HTR-8/SVneo (cell line): ENCODE results near the gene SUCNR1.

Experiments used
- DNase-seq: peaks from one replicate; pipeline ENCODE4 v3.0.0; 2011; ENCODE audit warnings: low spot score, mixed read lengths; ENCODE audit not compliant: insufficient read length
- FAIRE-seq: peaks from 2 replicates; lab custom pipeline; 2011; peaks lifted over from hg19 to GRCh38; lab: Jason Lieb, UNC

SUCNR1 gene

DNA sequence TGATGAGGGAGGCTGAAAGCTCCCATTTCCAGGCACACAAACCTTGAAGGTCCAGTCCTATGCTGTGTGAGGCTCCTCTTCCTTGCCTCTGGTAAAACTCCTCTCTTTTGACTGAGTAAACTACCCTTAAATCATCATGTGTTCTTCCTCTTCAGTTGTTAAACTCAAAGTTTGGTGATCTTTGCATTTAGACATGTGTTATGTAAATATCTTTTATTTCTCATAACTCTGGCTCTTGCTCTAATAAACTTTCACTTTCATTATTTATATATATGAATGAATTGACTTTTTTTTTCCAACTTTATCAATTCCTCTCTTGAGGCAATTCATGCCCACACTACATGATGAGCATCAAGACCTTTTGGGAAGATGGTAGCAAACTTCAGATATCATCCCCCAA is 26.6 kb downstream of the SUCNR1 start:
- DNase-seq (no peak), FAIRE-seq (no peak)

DNA sequence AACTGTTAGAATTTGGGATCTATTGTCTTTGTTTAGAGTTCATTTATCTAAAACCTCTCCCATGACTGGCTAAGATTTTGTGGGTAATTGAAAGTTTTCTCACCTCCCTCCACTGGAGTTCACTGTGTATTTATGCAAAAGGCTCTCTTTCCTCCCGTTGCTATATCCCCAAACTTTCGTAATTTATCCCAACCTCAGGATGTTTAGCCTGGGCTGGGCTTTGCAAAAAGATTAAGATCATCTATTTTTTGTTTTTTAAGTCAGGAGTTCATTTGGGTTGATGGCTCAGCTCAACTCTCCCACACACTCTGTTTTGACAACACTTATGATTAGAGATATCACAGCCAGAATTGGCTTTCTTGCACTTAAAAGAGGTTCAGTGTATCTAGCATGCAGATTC is 27.0 kb downstream of the SUCNR1 start:
- FAIRE-seq (no peak), DNase-seq (no peak)

GRCh38 chr3:151900884-151901643 is 27.6 kb downstream of the SUCNR1 start:
- FAIRE-seq = no peak
- DNase-seq = no peak

DNA sequence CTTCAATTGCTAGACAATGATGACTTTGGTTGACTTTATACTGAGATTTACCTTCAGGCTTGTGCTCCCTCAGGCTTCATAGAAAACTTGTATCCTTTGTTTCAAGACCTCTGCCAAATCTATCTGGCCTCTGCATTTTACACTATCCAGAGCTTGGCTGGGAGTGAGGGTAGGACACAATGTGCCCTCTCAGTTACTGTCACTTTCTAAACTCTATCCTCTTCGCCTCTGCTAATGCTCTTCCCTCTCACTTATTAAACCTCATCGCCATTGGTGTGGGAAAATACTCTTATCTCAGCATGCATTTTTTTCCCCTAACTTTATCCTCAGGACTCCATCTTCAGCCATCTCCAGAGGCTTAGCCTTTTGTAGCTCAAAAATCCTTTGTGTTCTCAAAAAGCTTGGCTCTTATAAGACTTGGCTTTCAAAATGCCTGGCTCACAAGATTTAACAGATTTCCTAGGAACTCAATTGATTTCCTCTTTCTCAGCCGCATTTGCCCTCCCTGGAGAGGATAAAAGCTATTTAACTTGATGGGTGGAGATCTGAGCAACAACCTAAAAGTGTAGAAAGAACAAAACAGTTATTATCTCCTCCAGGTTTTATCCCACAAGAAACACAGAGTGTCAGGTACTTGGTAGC is 28.3 kb downstream of the SUCNR1 start:
- no peak for FAIRE-seq

DNA sequence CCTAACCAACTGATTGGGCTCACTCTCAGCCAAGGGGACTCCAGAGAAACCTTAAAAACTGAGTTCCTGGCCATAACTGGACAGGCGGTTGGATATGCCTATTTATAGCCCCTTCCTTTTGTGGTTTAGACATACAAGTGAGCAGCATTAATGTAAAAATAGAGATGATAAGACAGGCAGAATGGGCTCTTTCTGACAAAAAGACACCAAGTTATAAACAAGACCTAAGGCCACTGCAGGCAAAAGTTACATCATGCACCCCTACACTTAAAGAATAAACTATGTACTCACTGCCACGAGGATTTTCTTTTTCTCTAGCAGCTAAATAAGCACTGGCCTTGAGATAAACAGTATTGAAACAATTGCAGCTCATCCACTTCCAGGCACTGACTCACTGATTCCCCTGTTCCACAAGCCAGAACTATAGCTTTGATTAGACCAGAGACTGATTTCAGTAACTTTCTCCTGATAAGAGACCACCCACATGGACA is 30.1 kb downstream of the SUCNR1 start:
- DNase-seq = no peak
- FAIRE-seq = no peak

More for the DNA sequence above, 28.3 kb downstream of the SUCNR1 start:
- DNase-seq = no peak

DNA sequence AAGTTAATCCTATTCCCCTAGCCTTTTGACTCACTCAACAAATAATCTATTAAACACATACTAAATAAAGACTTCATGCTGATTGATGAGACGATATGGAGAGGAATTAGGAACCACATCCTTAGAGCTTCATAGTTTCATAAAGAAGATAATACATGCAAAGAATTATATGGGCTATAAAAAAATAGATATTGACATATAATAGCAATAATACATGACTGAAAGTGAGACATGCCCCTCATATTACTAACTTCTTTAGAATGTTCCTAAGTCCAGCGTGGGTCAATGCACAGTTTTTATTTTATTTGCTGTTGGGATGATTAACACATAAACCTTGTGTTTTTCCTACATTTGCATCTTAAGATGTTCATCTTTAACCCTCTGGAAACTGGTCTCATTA is 32.2 kb downstream of the SUCNR1 start:
- FAIRE-seq = no peak
- no peak for DNase-seq

DNA sequence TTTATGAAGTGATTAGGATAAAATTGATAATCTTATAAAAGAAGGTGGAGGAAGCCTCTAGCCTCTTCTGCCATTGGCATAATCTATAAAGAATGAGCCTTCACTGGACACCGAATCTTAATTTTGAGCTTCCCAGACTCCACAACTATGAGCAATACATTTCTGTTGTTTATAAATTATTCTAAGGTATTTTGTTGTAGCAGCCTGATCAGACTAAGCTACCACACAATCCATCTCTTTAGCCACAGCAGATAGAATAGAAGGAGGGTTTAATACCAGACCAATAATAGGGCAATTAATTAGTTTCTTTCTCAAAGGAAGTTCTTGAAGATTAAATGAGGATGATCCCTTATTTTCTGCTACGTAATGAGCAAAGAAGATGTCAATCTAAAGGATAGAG is 33.3 kb downstream of the SUCNR1 start:
- FAIRE-seq = no peak

DNA sequence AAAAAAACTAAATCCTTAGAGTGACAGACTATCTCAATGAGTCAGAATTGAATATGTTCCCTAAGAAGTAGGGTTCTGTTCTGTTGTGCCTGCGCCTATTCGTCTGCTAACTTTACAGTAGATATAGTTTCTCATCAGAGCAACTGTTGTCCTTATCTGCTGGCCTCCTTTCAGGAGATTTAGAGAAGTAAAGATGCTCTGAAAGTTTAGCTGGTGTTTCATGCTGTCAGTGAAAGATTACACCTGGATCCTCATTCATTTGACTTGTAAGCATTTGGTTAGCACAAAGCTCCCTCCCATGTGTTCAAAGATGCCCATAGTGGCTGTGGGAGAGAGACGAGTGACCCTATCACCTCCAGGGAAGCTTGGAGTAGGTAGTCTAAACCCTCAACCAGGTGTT is 35.0 kb downstream of the SUCNR1 start:
- FAIRE-seq (no peak), DNase-seq (no peak)

More for the DNA sequence above, 33.3 kb downstream of the SUCNR1 start:
- DNase-seq = no peak

DNA sequence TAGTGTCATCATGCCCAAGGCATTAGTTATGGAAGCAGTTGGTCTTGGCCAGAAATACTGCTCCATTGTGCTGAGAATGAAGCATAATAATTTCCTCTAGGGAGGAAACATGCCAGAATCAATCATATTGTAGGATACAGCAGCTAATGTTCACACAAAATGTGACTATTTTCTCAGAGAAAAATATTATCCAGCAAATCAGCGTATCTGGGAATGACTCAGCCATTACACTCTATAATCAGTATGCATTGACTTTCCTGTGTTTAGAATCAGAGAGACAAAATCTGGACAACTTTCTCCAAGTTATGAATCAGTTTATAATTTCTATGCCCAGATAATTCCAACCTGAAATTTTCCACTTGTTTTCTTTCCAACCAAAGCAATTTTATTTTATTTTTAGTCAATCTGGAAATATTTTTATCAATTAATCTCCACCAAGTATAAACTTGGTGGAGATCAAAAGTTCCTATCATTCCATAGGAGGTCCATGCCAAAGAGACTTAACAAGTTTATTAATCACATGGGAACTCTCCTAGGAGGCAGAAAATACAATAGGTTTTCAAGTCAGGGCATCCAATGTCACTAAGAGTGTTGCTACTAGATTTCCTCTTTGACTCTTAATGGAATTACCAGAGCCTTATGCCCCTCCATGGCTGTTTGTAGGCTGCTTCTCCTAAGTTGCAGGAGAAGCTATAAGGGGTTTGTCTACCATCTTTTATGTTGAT is 36.4 kb downstream of the SUCNR1 start:
- no peak for FAIRE-seq
- DNase-seq = no peak

GRCh38 chr3:151911462-151911861 is 38.0 kb downstream of the SUCNR1 start:
- DNase-seq = no peak

GRCh38 chr3:151912028-151912427 is 38.6 kb downstream of the SUCNR1 start:
- no peak for FAIRE-seq
- no peak for DNase-seq

More at GRCh38 chr3:151911462-151911861, 38.0 kb downstream of the SUCNR1 start:
- FAIRE-seq = no peak

GRCh38 chr3:151916781-151917180 is 43.3 kb downstream of the SUCNR1 start:
- DNase-seq = no peak
- no peak for FAIRE-seq

GRCh38 chr3:151918253-151919029 is 45.0 kb downstream of the SUCNR1 start:
- peak; percentile 36 for DNase-seq
- no peak for FAIRE-seq

- DNase-seq (no peak), FAIRE-seq (peak; percentile 46)
Measured at GRCh38 chr3:151919030-151919328, 45.5 kb downstream of the SUCNR1 start.

- DNase-seq = no peak
- no peak for FAIRE-seq
Measured at GRCh38 chr3:151919446-151919845, 46.0 kb downstream of the SUCNR1 start.

- FAIRE-seq = no peak
- DNase-seq = peak; percentile 12
Measured at GRCh38 chr3:151923901-151924300, 50.5 kb downstream of the SUCNR1 start.

DNA sequence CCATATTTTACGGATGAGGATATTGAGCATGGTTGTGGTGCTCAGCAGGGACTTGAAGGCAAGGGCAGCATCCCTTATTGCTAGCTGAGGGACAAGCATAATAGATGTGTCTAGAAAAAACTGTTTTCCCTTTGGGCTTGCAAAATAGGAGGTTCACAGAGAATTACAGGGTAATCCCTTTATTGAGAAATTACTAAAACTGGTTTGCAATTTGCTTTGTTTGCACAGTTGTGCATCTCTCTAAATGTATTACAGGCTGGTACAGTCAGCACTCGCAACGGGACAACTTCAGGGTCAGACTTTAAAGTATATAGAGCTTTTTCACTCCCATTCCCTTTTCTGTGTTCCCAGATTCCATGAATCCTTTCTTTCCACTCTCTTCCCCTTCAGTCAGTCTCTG is 51.3 kb downstream of the SUCNR1 start:
- no peak for FAIRE-seq
- DNase-seq = no peak

GRCh38 chr3:151925419-151925818 is 52.0 kb downstream of the SUCNR1 start:
- FAIRE-seq = no peak
- DNase-seq = no peak

DNA sequence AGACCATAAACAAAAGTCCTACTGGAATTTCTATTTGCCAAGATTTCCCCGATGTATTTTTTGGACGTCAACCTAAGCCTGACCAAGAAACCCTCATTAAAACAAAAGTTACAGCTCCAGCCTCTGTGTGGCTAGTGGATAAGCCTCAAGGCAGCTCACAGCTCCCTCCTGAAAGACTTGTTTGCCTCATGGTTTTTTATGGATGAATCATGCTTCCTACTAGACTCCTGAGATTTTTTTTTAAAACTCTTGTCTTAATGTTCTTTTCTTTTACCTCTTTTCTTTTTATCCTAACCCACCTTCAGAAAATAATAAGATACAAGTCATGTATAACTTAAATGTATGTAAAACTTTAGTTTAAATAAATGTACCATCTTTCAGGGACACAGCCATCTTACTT is 52.4 kb downstream of the SUCNR1 start:
- FAIRE-seq = no peak

GRCh38 chr3:151926956-151927355 is 53.5 kb downstream of the SUCNR1 start:
- DNase-seq (no peak), FAIRE-seq (no peak)

More for the DNA sequence above, 52.4 kb downstream of the SUCNR1 start:
- peak; percentile 57 for DNase-seq
